Smooth muscle cell (in vitro differentiated cells): ENCODE results near the gene DCLK2. TPM values are rescaled to one million over a fixed set of nuclear protein-coding genes. Genes with fewer than 3 reads are reported as not detected.

Experiments used
- DNase-seq: peaks from one replicate; lab custom pipeline; 2025; ENCODE audit not compliant: unreplicated experiment; lab: John Stamatoyannopoulos, UW
- H2AFZ ChIP-seq: fragments of 200-600 bp; sonication (generic); 2 replicates; pipeline ENCODE4 v1.6.0; 2016; ENCODE audit warnings: antibody characterized with exemption, low read depth, mild to moderate bottlenecking
- H3F3A ChIP-seq: fragments of 200-600 bp; sonication (generic); 2 replicates; pipeline ENCODE4 v1.6.0; 2017; ENCODE audit warnings: antibody characterized with exemption, low read depth
- H3K27ac ChIP-seq: fragments of 200-600 bp; sonication (generic); 2 replicates; pipeline ENCODE4 v1.5.1; 2016; ENCODE audit warnings: low read depth, mild to moderate bottlenecking
- H3K27me3 ChIP-seq: fragments of 200-600 bp; sonication (generic); 2 replicates; pipeline ENCODE4 v1.6.1; 2016; ENCODE audit warnings: low read depth, mild to moderate bottlenecking
- H3K36me3 ChIP-seq: fragments of 200-600 bp; sonication (generic); 2 replicates; pipeline ENCODE4 v1.5.1; 2016; ENCODE audit warnings: low read depth
- H3K4me1 ChIP-seq: fragments of 200-600 bp; sonication (generic); 2 replicates; pipeline ENCODE4 v1.5.1; 2016; ENCODE audit warnings: low read depth
- H3K4me2 ChIP-seq: fragments of 200-600 bp; sonication (generic); 2 replicates; pipeline ENCODE4 v1.6.0; 2016; ENCODE audit warnings: mild to moderate bottlenecking
- H3K4me3 ChIP-seq: fragments of 200-600 bp; sonication (generic); 2 replicates; pipeline ENCODE4 v1.5.1; 2016; ENCODE audit warnings: mild to moderate bottlenecking
- H3K79me2 ChIP-seq: fragments of 200-600 bp; sonication (generic); 2 replicates; pipeline ENCODE4 v1.6.0; 2016; ENCODE audit warnings: low read depth, mild to moderate bottlenecking
- H3K9ac ChIP-seq: fragments of 200-600 bp; sonication (generic); 2 replicates; pipeline ENCODE4 v1.6.0; 2016; ENCODE audit warnings: low read depth
- H3K9me3 ChIP-seq: fragments of 200-600 bp; sonication (generic); replicated peaks from 2 replicates; pipeline ENCODE4 v1.5.1; 2016; ENCODE audit warnings: low read depth
- H4K20me1 ChIP-seq: fragments of 200-600 bp; sonication (generic); 2 replicates; pipeline ENCODE4 v1.6.0; 2016; ENCODE audit warnings: low read depth
- CTCF ChIP-seq: fragments of 200-600 bp; sonication (generic); IDR thresholded peaks from 2 replicates; pipeline ENCODE4 v1.5.1; 2017; ENCODE audit warnings: borderline replicate concordance, mild to moderate bottlenecking, antibody characterized with exemption; ENCODE audit not compliant: insufficient read depth, poor library complexity, severe bottlenecking
- WGBS: methylation state at CpG from one replicate; pipeline ENCODE4 v1.1.7; 2016; ENCODE audit warnings: low lambda C conversion rate; 5-methylcytosine and 5-hydroxymethylcytosine counted together
- polyA plus RNA-seq: library from polyadenylated mRNA; unstranded; fragments of >200 nt; fragmentation: Nextera tagmentation; extraction: Ambion mirVana; gene quantifications from 2 replicates; pipeline ENCODE4 v1.2.1, GENCODE V29; 2016
- total RNA-seq: library from RNA; depleted of rRNA; stranded (reverse); fragments of >200 nt; gene quantifications from 2 replicates; pipeline ENCODE4 v1.2.3, GENCODE V29; 2014

Gene DCLK2
- total and polyA plus RNA-seq, 2 experiments from 2014 or later: 1.3 to 4.8 TPM

GRCh38 chr4:150268444-150268843, 190.2 kb downstream of the DCLK2 start:
- whole genome bisulfite sequencing: 96% methylated on average over 1 of the region's 1 CpG
- DNase-seq: no peak
- no peaks in the 10 kb centered on the region for H4K20me1 ChIP-seq
- H3K79me2 ChIP-seq: no peaks in the 10 kb centered on the region
- no peak overlapping the region for H3K27ac ChIP-seq
- H3K4me2 ChIP-seq: no peak overlapping the region
- no peaks in the 10 kb centered on the region for H3K4me1 ChIP-seq
- no peaks in the 10 kb centered on the region for H3K36me3 ChIP-seq
- H3K27me3 ChIP-seq: no peaks in the 10 kb centered on the region
- H3K4me3 ChIP-seq: no peak overlapping the region
- H3K9me3 ChIP-seq: no peaks in the 10 kb centered on the region
- H3F3A ChIP-seq: no peaks in the 10 kb centered on the region
- no peak overlapping the region for H2AFZ ChIP-seq
- no peak for TF ChIP-seq CTCF
- no peak overlapping the region for H3K9ac ChIP-seq

- H3K4me2 ChIP-seq: no peak overlapping the region
Measured at GRCh38 chr4:150278206-150278605, 200.0 kb downstream of the DCLK2 start.

GRCh38 chr4:150280081-150280895, 202.0 kb downstream of the DCLK2 start:
- peaks cover 12% of the 10 kb centered on the region for H3F3A ChIP-seq
- H3K4me3 ChIP-seq: no peak overlapping the region
- H2AFZ ChIP-seq: no peak overlapping the region
- H3K27me3 ChIP-seq: no peaks in the 10 kb centered on the region
- no peaks in the 10 kb centered on the region for H3K79me2 ChIP-seq
- 26% methylated on average over 9 of the region's 9 CpGs for WGBS
- TF ChIP-seq CTCF: no peak
- H3K9ac ChIP-seq: peak overlapping the region; percentile 62
- H3K27ac ChIP-seq: peak overlapping the region; percentile 86
- H3K36me3 ChIP-seq: no peaks in the 10 kb centered on the region
- no peaks in the 10 kb centered on the region for H4K20me1 ChIP-seq
- no peak for DNase-seq
- H3K9me3 ChIP-seq: no peaks in the 10 kb centered on the region
- peaks cover 26% of the 10 kb centered on the region for H3K4me1 ChIP-seq
- peak overlapping the region; percentile 69 for H3K4me2 ChIP-seq

More at GRCh38 chr4:150278206-150278605, 200.0 kb downstream of the DCLK2 start:
- WGBS: 77% methylated on average over 2 of the region's 2 CpGs
- TF ChIP-seq CTCF: no peak
- DNase-seq: no peak
- H2AFZ ChIP-seq: no peak overlapping the region
- H3K36me3 ChIP-seq: no peaks in the 10 kb centered on the region
- peaks cover 12% of the 10 kb centered on the region for H3F3A ChIP-seq
- no peak overlapping the region for H3K4me3 ChIP-seq
- peaks cover 19% of the 10 kb centered on the region for H3K4me1 ChIP-seq
- H3K27me3 ChIP-seq: no peaks in the 10 kb centered on the region
- H3K79me2 ChIP-seq: no peaks in the 10 kb centered on the region
- H4K20me1 ChIP-seq: no peaks in the 10 kb centered on the region
- no peaks in the 10 kb centered on the region for H3K9me3 ChIP-seq
- H3K9ac ChIP-seq: no peak overlapping the region
- no peak overlapping the region for H3K27ac ChIP-seq

- no peak overlapping the region for H3K4me3 ChIP-seq
- WGBS: 92% methylated on average over 8 of the region's 8 CpGs
- H2AFZ ChIP-seq: no peak overlapping the region
- no peak for DNase-seq
- peak overlapping the region; percentile 62 for H3K9ac ChIP-seq
- H3K9me3 ChIP-seq: no peaks in the 10 kb centered on the region
- peak overlapping the region; percentile 69 for H3K4me2 ChIP-seq
- no peaks in the 10 kb centered on the region for H3K27me3 ChIP-seq
- H3K27ac ChIP-seq: peak overlapping the region; percentile 86
- H3K36me3 ChIP-seq: no peaks in the 10 kb centered on the region
- H3K4me1 ChIP-seq: peaks cover 26% of the 10 kb centered on the region
- H3K79me2 ChIP-seq: no peaks in the 10 kb centered on the region
- no peak for TF ChIP-seq CTCF
- H3F3A ChIP-seq: peaks cover 12% of the 10 kb centered on the region
- H4K20me1 ChIP-seq: no peaks in the 10 kb centered on the region
Measured at GRCh38 chr4:150280975-150281374, 202.7 kb downstream of the DCLK2 start.
